Brain microvascular endothelial cell (primary cell): ENCODE results near the gene UBR1.
"Not testable (repeated sequence)": the region's sequence is repeated elsewhere in the genome, so short reads cannot be mapped to it uniquely, and the experiment has no call there.

Experiments
- DNase-seq: peaks from one replicate; pipeline ENCODE4 v3.0.0-alpha.2; 2020
- H3K27ac ChIP-seq: fragments of 250-450 bp; sonication (Bioruptor Pico); 2 replicates; pipeline ENCODE4 v1.5.1; 2020; ENCODE audit warnings: mild to moderate bottlenecking, moderate library complexity
- H3K27me3 ChIP-seq: fragments of 250-450 bp; sonication (Bioruptor Pico); replicated peaks from 2 replicates; pipeline ENCODE4 v1.5.1; 2020; ENCODE audit warnings: mild to moderate bottlenecking
- H3K36me3 ChIP-seq: fragments of 250-450 bp; sonication (Bioruptor Pico); replicated peaks from 2 replicates; pipeline ENCODE4 v1.5.1; 2020; ENCODE audit warnings: mild to moderate bottlenecking
- H3K4me3 ChIP-seq: 2 replicates; pipeline ENCODE4 v1.5.1; 2011; ENCODE audit warnings: low read depth, mild to moderate bottlenecking, control low read depth, low read length, moderate library complexity
- CTCF ChIP-seq: IDR thresholded peaks from 2 replicates; pipeline ENCODE4 v1.5.1; 2011; ENCODE audit warnings: low read depth, mild to moderate bottlenecking, moderate library complexity, low read length, control low read depth, inconsistent platforms; ENCODE audit errors: missing control alignments
- in situ Hi-C: cut with HindIII; loops from 2 replicates; pipeline ENCODE4 v1.10.0; 2017; ENCODE audit warnings: low sequenced_read_pairs, low pct_ligation_motif_present

The UBR1 gene

GRCh38 chr15:43009206-43009605, 96.6 kb downstream of the UBR1 start:
- Histone ChIP-seq H3K4me3 (no peak overlapping the region), H3K27me3 (no peaks in the 10 kb centered on the region), H3K27ac (no peak overlapping the region), H3K36me3 (peaks cover 22% of the 10 kb centered on the region)
- TF ChIP-seq CTCF: no peak
- in situ Hi-C loops: no loop called here
- no peak for DNase-seq

- in situ Hi-C loops: no loop called here
- peaks cover 22% of the 10 kb centered on the region for H3K36me3 ChIP-seq
- no peaks in the 10 kb centered on the region for H3K27me3 ChIP-seq
- H3K4me3 ChIP-seq: no peak overlapping the region
- TF ChIP-seq CTCF: no peak
- no peak overlapping the region for H3K27ac ChIP-seq
- DNase-seq: no peak
These were observed 97.7 kb downstream of the UBR1 start for GRCh38 chr15:43008150-43008549.

GRCh38 chr15:43007551-43007950, 98.3 kb downstream of the UBR1 start:
- no peak for DNase-seq
- H3K36me3 ChIP-seq: peaks cover 23% of the 10 kb centered on the region
- H3K27ac ChIP-seq: no peak overlapping the region
- H3K27me3 ChIP-seq: no peaks in the 10 kb centered on the region
- in situ Hi-C loops: no loop called here
- no peak for TF ChIP-seq CTCF
- no peak overlapping the region for H3K4me3 ChIP-seq

GRCh38 chr15:43006991-43007390, 98.8 kb downstream of the UBR1 start:
- DNase-seq: no peak
- Histone ChIP-seq H3K4me3 (no peak overlapping the region), H3K27ac (no peak overlapping the region), H3K36me3 (peaks cover 21% of the 10 kb centered on the region), H3K27me3 (no peaks in the 10 kb centered on the region)
- TF ChIP-seq CTCF: no peak
- in situ Hi-C loops: no loop called here

GRCh38 chr15:43004886-43005595, 100.8 kb downstream of the UBR1 start:
- H3K36me3 ChIP-seq: peaks cover 21% of the 10 kb centered on the region

GRCh38 chr15:42999201-42999779, 106.5 kb downstream of the UBR1 start:
- in situ Hi-C loops: no loop called here
- Histone ChIP-seq H3K27me3 (no peaks in the 10 kb centered on the region), H3K36me3 (peaks cover 5% of the 10 kb centered on the region), H3K4me3 (no peak overlapping the region), H3K27ac (no peak overlapping the region)
- no peak for DNase-seq
- no peak for TF ChIP-seq CTCF

More at GRCh38 chr15:43004886-43005595, 100.8 kb downstream of the UBR1 start:
- H3K4me3 ChIP-seq, H3K27me3 ChIP-seq, in situ Hi-C loops, H3K27ac ChIP-seq, DNase-seq: not testable (repeated sequence)
